ENCODE measurements around the gene MKX.
"Not testable (repeated sequence)": the region's sequence is repeated elsewhere in the genome, so short reads cannot be mapped to it uniquely, and the experiment has no call there.

Gene MKX

GRCh38 chr10:27688991-27689390 is 56.6 kb downstream of the MKX start:
- no peak for DNase-seq

- no peak for DNase-seq
Measured at GRCh38 chr10:27688276-27688675, 57.3 kb downstream of the MKX start.

GRCh38 chr10:27687743-27688142 is 57.9 kb downstream of the MKX start:
- no peak for DNase-seq

GRCh38 chr10:27687326-27687725 is 58.3 kb downstream of the MKX start:
- no peak for DNase-seq

- DNase-seq, result no peak
Measured at GRCh38 chr10:27685681-27686080, 59.9 kb downstream of the MKX start.

- no peak for DNase-seq
Measured at GRCh38 chr10:27683226-27683625, 62.4 kb downstream of the MKX start.

GRCh38 chr10:27681795-27682194 is 63.8 kb downstream of the MKX start:
- not testable (repeated sequence) for DNase-seq

GRCh38 chr10:27680691-27681605 is 64.7 kb downstream of the MKX start:
- no peak for DNase-seq

GRCh38 chr10:27680006-27680557 is 65.5 kb downstream of the MKX start:
- no peak for DNase-seq

GRCh38 chr10:27679369-27679912 is 66.2 kb downstream of the MKX start:
- no peak for DNase-seq

GRCh38 chr10:27678166-27678565 is 67.5 kb downstream of the MKX start:
- DNase-seq, result no peak

GRCh38 chr10:27673065-27673464 is 72.6 kb downstream of the MKX start:
- no peak for DNase-seq

- no peak for DNase-seq
Measured at GRCh38 chr10:27671821-27672220, 73.8 kb downstream of the MKX start.

GRCh38 chr10:27664461-27664860 is 81.2 kb downstream of the MKX start:
- DNase-seq, result no peak

GRCh38 chr10:27663621-27664020 is 82.0 kb downstream of the MKX start:
- DNase-seq, result no peak

GRCh38 chr10:27661514-27662286 is 83.9 kb downstream of the MKX start:
- no peak for DNase-seq

GRCh38 chr10:27660711-27661110 is 84.9 kb downstream of the MKX start:
- DNase-seq, result no peak

- no peak for DNase-seq
Measured at GRCh38 chr10:27660268-27660667, 85.4 kb downstream of the MKX start.

GRCh38 chr10:27659786-27660185 is 85.8 kb downstream of the MKX start:
- no peak for DNase-seq

- DNase-seq, result no peak
Measured at GRCh38 chr10:27658788-27659187, 86.8 kb downstream of the MKX start.

GRCh38 chr10:27655296-27655695 is 90.3 kb downstream of the MKX start:
- DNase-seq, result no peak

GRCh38 chr10:27654284-27654683 is 91.3 kb downstream of the MKX start:
- DNase-seq, result no peak

GRCh38 chr10:27646604-27647175 is 98.9 kb downstream of the MKX start:
- no peak for DNase-seq

All from NCI-H2171 (cell line).